Measurements from ENCODE around the gene PARL.

DNA sequence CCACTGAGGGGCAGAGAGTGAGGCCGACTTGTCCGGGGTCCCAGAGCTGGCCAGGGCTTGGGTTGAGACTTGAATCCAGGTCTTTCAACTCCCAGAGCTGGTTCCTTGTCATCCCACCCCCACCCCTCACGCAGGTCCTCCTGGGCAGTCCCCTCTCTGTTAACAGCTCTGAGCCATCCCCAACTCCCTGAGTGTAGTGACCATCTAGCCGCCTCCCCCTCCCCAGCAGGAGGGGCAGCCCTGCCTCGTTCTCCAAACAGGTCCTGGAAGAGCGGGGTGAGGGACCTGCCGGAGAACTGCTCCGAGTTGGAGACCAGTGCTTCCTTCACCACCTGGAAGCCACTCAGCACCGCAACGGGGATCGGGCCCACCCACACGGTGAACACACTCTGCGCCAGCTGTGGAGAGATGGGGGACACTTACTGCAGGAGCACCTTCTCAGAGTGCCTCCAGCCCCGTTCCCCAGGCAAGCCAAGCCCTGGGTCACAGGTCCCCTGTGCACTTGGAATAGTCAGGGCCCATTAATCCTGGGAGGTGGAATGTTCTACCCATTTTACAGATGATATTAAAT is 24.4 kb upstream of the PARL start:
- TF ChIP-seq CTCF (IDR thresholded peaks at IDR 0.05; ENCODE audit: extremely low read depth in 1 of 2, insufficient read depth in 1 of 2, low read depth in 1 of 2, low read length in 2 of 2) (no peak), EZH2 (IDR thresholded peaks at IDR 0.05; ENCODE audit: borderline replicate concordance, low read depth, low read length, severe bottlenecking) (no peak)

All from endothelial cell of umbilical vein (primary cell).